ENCODE results near the gene ABRACL.

The ABRACL gene

DNA sequence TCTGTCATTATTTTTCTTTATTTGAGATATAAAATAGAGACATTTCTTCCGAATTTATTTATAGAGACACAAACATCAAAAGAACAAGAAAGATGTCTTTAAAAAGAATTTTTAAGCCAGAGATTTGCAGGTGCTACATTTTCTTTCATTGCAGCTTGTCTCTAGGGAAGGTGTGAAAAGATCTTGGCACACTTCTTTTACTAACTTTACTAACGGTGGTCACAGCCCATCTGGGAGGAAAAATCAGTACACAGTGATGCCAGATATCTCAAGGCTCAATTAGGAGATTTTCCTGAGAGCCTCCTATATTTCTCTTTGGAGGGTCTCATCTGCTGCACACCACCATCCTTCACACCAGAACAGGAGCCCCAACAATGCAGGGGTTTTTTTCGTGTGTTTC lies 29.5 kb downstream of the ABRACL start:
- DNase-seq, result no peak

DNA sequence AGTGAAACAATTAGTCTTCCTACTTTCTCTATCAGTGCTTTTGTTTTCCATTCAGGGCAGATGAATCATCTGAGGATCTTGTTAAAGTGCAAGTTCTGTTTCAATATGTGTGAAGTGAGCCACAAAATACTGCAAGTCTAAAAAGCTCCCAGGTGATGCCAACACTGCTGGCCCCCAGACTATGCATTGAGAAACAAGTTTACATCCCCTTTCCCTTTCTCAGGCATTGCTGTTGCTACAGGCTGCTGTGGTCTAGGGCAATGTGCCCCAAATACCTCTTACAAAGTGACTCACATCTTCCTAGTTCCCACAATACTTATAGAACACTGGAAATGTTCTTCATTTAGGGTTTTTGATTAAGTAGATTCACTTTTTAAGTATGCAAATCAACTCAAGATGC lies 31.8 kb downstream of the ABRACL start:
- DNase-seq, result no peak

DNA sequence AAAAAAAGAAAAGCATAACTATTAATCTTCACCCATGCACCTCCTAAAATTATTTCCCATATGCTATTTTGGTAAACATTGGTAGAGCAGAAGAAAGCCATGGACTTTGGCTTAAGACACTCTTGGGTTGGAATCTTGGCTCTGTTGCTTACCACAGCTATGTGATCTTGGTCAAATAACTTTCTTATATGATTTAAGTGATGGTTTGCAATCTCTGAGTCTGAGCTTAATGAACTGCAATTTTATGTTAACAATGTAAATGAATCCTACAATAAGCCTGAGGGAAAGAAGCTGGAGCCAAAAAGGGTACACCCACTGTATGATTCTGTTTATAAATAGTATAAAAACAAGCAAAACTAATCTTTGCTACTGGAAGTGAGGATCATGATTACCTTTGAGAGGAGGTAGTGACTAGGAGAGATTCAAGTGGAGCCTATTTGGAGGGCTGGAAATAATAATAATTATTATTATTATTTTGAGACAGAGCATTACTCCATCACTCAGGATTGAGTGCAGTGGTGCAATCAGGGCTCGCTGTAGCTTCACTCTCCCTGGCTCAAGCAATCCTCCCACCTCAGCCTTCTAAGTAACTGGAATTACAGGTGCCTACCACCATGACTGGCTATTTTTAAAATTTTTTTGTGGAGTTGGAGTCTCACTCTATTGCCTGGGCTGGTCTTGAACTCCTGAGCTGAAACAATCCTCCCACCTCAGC lies 34.5 kb downstream of the ABRACL start:
- DNase-seq, result no peak

DNA sequence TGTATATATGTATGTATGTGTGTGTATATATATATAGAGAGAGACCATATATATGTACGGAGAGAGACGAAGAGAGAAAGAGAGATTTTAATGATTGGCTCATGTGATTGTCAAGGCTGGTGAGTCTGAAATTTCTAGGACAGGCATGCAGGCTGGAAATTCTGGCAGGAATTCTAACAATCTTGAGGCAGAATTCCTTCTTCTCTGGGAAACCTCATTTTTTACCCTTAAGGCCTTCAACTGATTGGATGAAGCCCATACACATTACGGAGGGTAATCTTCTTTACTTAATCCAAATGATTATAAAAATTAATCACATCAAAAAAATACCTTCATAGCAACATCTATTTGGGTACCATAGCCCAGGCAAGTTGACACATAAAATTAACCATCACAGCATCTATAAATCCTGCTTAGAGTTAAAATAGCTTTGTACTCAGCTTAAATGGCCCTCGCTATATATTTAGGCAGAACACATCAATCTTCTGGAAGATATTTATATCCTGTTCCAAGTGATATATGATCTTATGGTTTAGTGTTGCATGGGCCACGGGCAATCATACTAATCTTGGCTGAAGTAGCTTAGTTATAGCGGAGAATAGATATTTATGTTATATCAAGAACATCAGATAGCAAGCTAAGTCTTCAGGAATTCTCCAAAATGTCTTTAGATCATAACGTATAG lies 36.6 kb downstream of the ABRACL start:
- no peak for DNase-seq

DNA sequence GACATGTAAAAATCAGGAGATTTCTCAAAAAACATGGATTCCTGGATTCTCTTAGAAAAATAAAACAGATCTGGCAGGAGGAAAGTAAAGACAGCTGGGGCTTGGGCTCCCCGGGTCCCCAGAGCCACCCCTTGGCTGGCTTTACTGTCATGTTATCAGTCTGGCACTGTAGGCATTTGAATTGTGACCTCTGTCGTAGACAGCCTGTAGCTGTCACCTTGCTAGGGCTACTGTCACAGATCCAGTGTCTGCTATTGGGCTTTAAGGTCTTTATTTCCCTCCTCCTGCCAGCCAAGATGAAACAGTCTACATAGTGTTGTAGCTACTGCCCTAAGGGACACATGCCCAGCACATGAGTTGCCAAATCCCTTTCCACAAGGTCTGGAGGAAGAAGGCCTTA lies 37.5 kb downstream of the ABRACL start:
- DNase-seq, result no peak

DNA sequence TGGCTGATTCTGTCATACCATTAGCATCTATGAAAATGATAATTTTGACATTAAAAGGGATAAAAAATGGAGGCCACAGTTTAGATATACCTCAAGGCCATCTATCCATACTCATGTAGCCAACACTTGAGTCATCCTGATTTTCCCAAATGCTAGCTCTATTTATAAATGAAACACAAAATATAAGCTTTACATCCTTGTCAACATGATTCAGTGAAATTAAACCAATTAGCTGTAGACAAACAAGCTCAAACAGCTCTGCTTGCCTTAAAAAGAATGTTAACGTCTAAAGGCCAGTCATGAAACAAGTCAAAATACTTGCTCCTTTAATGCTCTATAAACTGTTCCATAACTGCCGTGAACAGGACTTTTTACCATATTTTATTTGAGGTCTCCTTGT lies 40.3 kb downstream of the ABRACL start:
- DNase-seq, result no peak

DNA sequence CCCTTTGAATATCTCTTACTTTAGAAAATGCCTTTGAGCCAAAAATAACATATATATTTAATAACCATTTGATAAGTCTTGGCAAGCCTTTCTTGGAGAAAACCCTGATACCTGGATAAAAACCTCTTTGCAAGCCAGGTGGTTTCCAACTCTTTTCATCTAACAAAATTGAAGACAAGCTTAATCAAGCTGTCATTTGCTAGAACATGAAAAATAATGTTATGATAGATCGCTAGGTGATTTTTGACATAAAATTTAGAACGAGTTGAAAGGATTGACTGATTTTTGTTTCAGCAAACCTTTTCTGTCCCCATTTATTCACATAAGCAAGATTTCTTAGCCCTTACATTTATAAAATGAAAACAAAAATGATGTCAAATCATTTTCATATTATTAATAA lies 44.6 kb downstream of the ABRACL start:
- DNase-seq, result no peak

DNA sequence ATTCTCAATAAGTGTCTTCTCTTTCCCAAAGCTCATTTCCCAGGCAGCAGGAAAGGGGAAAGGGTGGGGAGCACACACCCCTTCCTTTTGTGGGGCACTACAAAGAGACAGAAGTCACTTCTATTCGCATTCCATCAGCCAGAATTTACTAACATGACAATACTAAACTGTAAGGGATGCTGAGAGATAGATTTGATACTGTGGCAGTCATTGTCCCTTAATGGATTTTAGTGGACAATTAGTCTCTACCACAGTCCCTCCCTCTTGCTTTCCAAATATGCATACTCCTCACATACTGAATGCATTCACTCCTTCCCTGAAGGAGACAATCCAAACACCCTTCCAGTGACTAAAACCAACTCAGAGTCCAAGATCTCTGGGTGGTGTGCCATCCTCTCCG lies 50.5 kb downstream of the ABRACL start:
- no peak for DNase-seq

DNA sequence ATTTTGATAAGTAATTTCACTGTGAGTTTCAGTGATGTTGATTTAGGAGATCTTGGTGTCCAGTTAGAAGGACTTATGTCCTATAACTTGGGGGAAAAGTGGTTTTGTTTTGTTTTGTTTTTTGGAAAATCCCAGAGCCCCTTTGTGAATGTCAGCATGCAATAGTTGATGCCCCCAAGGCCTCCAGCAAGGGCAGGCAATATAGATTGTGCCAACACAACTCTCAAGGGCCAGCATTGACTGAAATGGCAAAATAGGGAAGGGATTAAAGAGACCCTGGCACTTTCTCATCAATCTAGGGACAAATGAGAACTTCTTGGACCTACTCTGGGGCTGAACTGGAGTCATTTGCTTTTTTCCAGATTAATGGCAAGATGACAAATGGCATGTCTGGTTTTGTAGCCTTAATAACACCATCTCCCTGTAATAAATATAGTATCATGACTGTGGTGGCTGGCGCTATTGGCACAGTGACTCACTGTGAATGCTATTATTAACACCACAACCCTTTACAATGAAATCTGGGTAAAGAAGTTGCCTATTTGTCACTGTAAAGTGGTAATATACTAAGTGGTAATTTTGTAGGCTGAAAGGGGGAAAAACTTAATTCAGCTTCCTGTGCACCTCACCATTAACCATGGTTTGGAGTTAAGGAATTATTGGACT lies 51.8 kb downstream of the ABRACL start:
- DNase-seq, result no peak

DNA sequence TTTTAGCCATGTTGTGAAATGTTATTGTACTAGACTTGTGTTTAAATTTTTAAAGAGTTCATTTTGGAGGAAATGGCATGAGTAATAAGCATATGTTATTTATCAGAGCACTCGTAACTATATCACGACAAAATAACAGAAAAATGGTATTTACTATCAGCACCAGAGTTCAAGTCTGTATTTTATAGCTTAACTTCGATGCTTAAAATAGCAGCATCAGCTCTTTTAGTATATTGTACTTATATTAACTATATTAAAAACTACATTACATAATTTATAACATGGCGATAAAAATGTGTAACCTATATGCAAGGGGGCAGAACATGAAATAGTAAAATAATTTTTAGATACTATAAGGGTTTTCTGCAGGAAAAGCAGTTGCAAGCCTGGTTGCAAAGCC lies 52.9 kb downstream of the ABRACL start:
- DNase-seq, result no peak

DNA sequence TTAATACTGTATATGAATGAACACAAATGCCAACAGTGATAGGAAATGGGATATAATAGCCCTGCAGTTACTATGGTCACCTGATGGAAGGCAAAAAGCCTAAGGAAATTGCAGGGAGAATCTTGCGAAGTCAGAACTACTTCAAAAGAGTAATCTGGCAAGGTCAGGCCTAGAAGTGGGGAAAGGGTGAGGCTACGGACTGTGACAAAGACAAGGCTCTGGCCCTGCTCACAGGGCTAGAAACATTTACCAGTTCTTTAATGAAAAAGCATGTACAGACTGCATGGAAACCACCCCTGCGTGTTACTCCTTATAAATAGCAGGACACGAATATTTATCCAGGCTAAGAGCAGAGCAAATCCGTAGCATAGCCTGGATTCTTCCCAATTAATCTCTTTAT lies 53.8 kb downstream of the ABRACL start:
- DNase-seq, result no peak

DNA sequence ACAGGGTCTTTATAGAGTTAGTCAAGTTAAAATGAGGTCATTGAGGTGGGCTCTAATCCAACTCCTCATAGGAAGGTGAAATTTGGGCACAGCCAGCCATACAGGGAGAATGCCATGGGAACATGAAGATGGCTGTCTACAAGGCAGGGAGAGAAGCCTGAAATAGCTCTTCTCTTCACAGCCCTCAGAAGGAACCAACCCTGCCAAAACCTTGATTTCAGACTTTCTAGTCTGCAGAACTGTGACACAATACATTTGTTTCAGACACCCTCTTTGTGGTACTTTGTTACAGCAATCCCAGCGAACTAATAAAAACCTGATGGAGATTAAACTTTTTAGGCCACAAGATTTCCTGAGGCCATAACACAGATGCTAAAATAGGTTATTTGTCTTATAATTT lies 63.3 kb downstream of the ABRACL start:
- no peak for DNase-seq

Measured in NCI-H748 treated with DMSO at 0.1 percent for 48 hours (cell line).